ENCODE measurements around the gene ILKAP.

The ILKAP gene

DNA sequence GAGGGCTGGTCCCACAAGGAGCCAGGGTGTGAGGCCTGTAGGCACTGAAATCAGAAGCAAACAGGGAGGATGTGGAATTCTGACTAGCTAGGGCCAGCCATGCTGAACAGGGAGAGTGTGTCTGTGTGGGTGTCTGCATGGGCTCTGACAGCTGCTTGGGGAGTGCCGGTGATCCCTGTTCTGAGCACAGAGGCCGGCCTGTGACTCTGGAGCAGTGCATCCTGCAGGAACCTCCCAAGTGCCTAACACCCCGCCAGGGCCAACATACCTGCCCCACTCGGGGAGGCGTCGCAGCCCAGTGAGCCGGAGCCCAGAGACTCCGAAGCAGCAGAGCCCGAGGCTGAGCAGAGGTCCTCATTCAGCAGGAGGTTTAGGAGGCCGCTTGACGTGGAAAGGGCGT lies 47.8 kb upstream of the ILKAP start:
- H3K9ac ChIP-seq (ENCODE audit: low read length) = no peak overlapping the region
- no peak overlapping the region for H3K27ac ChIP-seq (ENCODE audit: low read length)
- no peak for TF ChIP-seq EZH2 (optimal IDR thresholded peaks at IDR 0.05; ENCODE audit: low read depth, low read length)
- TF ChIP-seq EZH2phosphoT487 (IDR thresholded peaks at IDR 0.05; ENCODE audit: low read length) = no peak
- TF ChIP-seq, protein P1, sequence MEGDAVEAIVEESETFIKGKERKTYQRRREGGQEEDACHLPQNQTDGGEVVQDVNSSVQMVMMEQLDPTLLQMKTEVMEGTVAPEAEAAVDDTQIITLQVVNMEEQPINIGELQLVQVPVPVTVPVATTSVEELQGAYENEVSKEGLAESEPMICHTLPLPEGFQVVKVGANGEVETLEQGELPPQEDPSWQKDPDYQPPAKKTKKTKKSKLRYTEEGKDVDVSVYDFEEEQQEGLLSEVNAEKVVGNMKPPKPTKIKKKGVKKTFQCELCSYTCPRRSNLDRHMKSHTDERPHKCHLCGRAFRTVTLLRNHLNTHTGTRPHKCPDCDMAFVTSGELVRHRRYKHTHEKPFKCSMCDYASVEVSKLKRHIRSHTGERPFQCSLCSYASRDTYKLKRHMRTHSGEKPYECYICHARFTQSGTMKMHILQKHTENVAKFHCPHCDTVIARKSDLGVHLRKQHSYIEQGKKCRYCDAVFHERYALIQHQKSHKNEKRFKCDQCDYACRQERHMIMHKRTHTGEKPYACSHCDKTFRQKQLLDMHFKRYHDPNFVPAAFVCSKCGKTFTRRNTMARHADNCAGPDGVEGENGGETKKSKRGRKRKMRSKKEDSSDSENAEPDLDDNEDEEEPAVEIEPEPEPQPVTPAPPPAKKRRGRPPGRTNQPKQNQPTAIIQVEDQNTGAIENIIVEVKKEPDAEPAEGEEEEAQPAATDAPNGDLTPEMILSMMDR (IDR thresholded peaks at IDR 0.05; ENCODE audit: low read length) = no peak

DNA sequence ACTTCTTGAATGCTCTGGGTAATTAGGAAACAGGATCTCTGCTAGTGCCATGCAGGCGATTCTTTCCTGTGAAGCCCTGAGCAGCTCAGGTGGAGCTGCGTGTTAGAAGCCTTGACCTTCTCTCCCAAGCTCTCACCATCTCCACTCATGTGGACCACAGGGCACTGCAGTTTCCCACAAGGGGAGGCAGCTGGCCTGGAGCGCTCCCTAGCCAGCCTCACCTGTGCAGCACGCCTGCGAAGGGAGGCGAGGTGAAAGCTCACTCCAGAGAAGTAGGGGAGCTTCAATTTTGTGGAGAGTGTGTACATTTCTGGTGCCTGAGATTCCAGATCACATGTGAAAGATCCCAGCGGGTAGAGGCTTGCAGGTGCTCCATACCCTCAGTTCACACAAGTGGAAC lies 47.4 kb upstream of the ILKAP start:
- no peaks in the 10 kb centered on the region for H3F3A ChIP-seq (ENCODE audit: insufficient read depth, low read length)
- no peak for DNase-seq
- H2AFZ ChIP-seq (ENCODE audit: low read length) = no peak overlapping the region
- no peak for TF ChIP-seq EZH2 (optimal IDR thresholded peaks at IDR 0.05; ENCODE audit: low read depth, low read length)
- no peak for TF ChIP-seq EZH2phosphoT487 (IDR thresholded peaks at IDR 0.05; ENCODE audit: low read length)
- TF ChIP-seq, protein P1 (IDR thresholded peaks at IDR 0.05; ENCODE audit: low read length) = no peak
- no peak overlapping the region for H3K9ac ChIP-seq (ENCODE audit: low read length)
- H3K4me3 ChIP-seq (ENCODE audit: low read length) = no peak overlapping the region
- H3K4me2 ChIP-seq (ENCODE audit: low read depth, low read length) = no peak overlapping the region
- H3K9me2 ChIP-seq (replicated peaks; ENCODE audit: insufficient read depth, low read length) = no peaks in the 10 kb centered on the region
- no peaks in the 10 kb centered on the region for H3K79me2 ChIP-seq (ENCODE audit: low read length)
- H3K27me3 ChIP-seq (replicated peaks; ENCODE audit: insufficient read depth, low read length) = no peaks in the 10 kb centered on the region
- no peaks in the 10 kb centered on the region for H3K9me3 ChIP-seq (replicated peaks; ENCODE audit: insufficient read depth, low read length)
- no peaks in the 10 kb centered on the region for H3K36me3 ChIP-seq (replicated peaks; ENCODE audit: insufficient read depth, low read length)
- no peak overlapping the region for H3K27ac ChIP-seq (ENCODE audit: low read length)
- H4K20me1 ChIP-seq (ENCODE audit: insufficient read depth, low read length) = no peaks in the 10 kb centered on the region
- no peaks in the 10 kb centered on the region for H3K4me1 ChIP-seq (ENCODE audit: low read length)

More for the DNA sequence above, 47.8 kb upstream of the ILKAP start:
- Histone ChIP-seq H3F3A (ENCODE audit: insufficient read depth, low read length) (no peaks in the 10 kb centered on the region), H4K20me1 (ENCODE audit: insufficient read depth, low read length) (no peaks in the 10 kb centered on the region), H3K9me2 (replicated peaks; ENCODE audit: insufficient read depth, low read length) (no peaks in the 10 kb centered on the region), H3K9me3 (replicated peaks; ENCODE audit: insufficient read depth, low read length) (no peaks in the 10 kb centered on the region), H3K27me3 (replicated peaks; ENCODE audit: insufficient read depth, low read length) (no peaks in the 10 kb centered on the region), H3K36me3 (replicated peaks; ENCODE audit: insufficient read depth, low read length) (no peaks in the 10 kb centered on the region), H3K4me2 (ENCODE audit: low read depth, low read length) (no peak overlapping the region), H2AFZ (ENCODE audit: low read length) (no peak overlapping the region), H3K79me2 (ENCODE audit: low read length) (no peaks in the 10 kb centered on the region), H3K4me1 (ENCODE audit: low read length) (no peaks in the 10 kb centered on the region), H3K4me3 (ENCODE audit: low read length) (no peak overlapping the region)
- no peak for DNase-seq

DNA sequence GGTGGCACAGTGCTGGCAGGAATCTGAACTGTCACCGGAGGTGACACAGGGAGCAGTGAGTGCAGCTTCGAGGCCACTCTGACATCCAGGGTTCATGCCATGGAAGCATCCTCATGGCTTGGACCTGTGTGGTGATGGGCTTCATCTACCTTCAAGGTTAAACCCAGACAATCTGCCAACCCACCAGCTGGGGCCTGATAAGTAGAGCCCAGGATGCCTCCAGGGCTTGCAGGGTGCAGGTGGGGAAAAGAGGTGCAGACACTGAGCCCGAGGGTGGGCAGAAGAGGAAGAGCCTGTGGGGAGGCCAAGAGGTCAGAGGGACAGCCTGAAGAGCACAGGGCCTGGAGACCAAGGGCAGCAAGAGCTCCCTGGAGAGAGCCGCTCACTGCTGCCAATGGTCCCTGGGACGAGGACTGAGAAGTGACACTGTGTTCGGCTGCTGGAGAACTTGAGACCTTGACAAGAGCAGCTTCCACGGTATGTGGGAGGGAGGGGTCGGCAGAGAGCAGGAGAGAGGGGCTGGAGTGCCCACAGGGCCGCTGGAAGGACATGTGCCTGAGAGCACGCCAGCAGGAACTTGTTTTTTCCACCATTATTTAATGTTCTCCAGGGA lies 44.5 kb upstream of the ILKAP start:
- no peaks in the 10 kb centered on the region for H3K36me3 ChIP-seq (replicated peaks; ENCODE audit: insufficient read depth, low read length)
- H2AFZ ChIP-seq (ENCODE audit: low read length) = no peak overlapping the region
- no peak overlapping the region for H3K4me2 ChIP-seq (ENCODE audit: low read depth, low read length)
- no peaks in the 10 kb centered on the region for H3K9me3 ChIP-seq (replicated peaks; ENCODE audit: insufficient read depth, low read length)
- no peak overlapping the region for H3K27ac ChIP-seq (ENCODE audit: low read length)
- no peak overlapping the region for H3K9ac ChIP-seq (ENCODE audit: low read length)
- DNase-seq = no peak
- H3K79me2 ChIP-seq (ENCODE audit: low read length) = no peaks in the 10 kb centered on the region
- TF ChIP-seq EZH2phosphoT487 (IDR thresholded peaks at IDR 0.05; ENCODE audit: low read length) = no peak
- no peak for TF ChIP-seq EZH2 (optimal IDR thresholded peaks at IDR 0.05; ENCODE audit: low read depth, low read length)
- TF ChIP-seq, protein P1 (IDR thresholded peaks at IDR 0.05; ENCODE audit: low read length) = no peak
- no peak overlapping the region for H3K4me3 ChIP-seq (ENCODE audit: low read length)
- no peaks in the 10 kb centered on the region for H3K4me1 ChIP-seq (ENCODE audit: low read length)
- H3F3A ChIP-seq (ENCODE audit: insufficient read depth, low read length) = no peaks in the 10 kb centered on the region
- no peaks in the 10 kb centered on the region for H3K9me2 ChIP-seq (replicated peaks; ENCODE audit: insufficient read depth, low read length)
- no peaks in the 10 kb centered on the region for H4K20me1 ChIP-seq (ENCODE audit: insufficient read depth, low read length)
- H3K27me3 ChIP-seq (replicated peaks; ENCODE audit: insufficient read depth, low read length) = no peaks in the 10 kb centered on the region

Data from MM.1S (cell line).